ENCODE data around the gene HSPA1A. TPM values are rescaled to one million over a fixed set of nuclear protein-coding genes. Genes with fewer than 3 reads are reported as not detected.

Gene HSPA1A
- total and polyA plus RNA-seq, 9 of the 15 experiments (the other 6 are each of a cell fraction or from before 2014, with no cell fraction given): 2.2 to 273 (median 107) TPM

GRCh38 chr6:31862344-31863235 is 47.2 kb downstream of the HSPA1A start, which contains the start of gene NEU1 (continued):
- TF ChIP-seq ZNF449 (CRISPR knock-in tag; IDR thresholded peaks at IDR 0.05): no peak
- TF ChIP-seq ZNF143 (CRISPR knock-in tag; IDR thresholded peaks at IDR 0.05): no peak
- TF ChIP-seq CBX1 (IDR thresholded peaks at IDR 0.05; ENCODE audit: low read depth): no peak; the same call in 1 of the 2 replicates
- no peak for TF ChIP-seq ELK1 (CRISPR knock-in tag; IDR thresholded peaks at IDR 0.05)
- TF ChIP-seq CBX8 (IDR thresholded peaks at IDR 0.05; ENCODE audit: borderline replicate concordance, extremely low read depth, low read depth, low read length, poor library complexity, severe bottlenecking): no peak
- TF ChIP-seq NR1H2 (CRISPR knock-in tag; IDR thresholded peaks at IDR 0.05): 0 out of 2 replicates have a peak, but pooled peaks have one; percentile 79
- 0 out of 2 replicates have a peak, but pooled peaks have one; percentile 13 for TF ChIP-seq TSHZ1 (CRISPR knock-in tag; IDR thresholded peaks at IDR 0.05)
- peak; percentile 97 for TF ChIP-seq CXXC5 (CRISPR knock-in tag; IDR thresholded peaks at IDR 0.05)
- TF ChIP-seq ZNF23 (CRISPR knock-in tag; IDR thresholded peaks at IDR 0.05): peak; percentile 68; the same call in 1 of the 2 replicates
- TF ChIP-seq ZNF639 (CRISPR knock-in tag; conservative IDR thresholded peaks at IDR 0.05 in 1 of 2, IDR thresholded peaks at IDR 0.05 in 1 of 2): peak in 1 of 2 experiments; percentile 58; a peak in 1 of 4 replicates
- no peak for TF ChIP-seq MCM7 (IDR thresholded peaks at IDR 0.05)
- peak; percentile 99 for TF ChIP-seq FOSL1 (tag; conservative IDR thresholded peaks at IDR 0.05)
- no peak for TF ChIP-seq PTTG1 (tag; IDR thresholded peaks at IDR 0.05; ENCODE audit: low read depth)
- TF ChIP-seq NBN (IDR thresholded peaks at IDR 0.05; ENCODE audit: low read depth): no peak; the same call in 1 of the 2 replicates
- TF ChIP-seq MCM3 (IDR thresholded peaks at IDR 0.05): no peak
- peak; percentile 93 for TF ChIP-seq MAX (CRISPR knock-in tag; IDR thresholded peaks at IDR 0.05)
- TF ChIP-seq RAD21 (CRISPR knock-in tag; conservative IDR thresholded peaks at IDR 0.05 in 1 of 2, IDR thresholded peaks at IDR 0.05 in 1 of 2): peak; percentile 19 to 32; a peak in 1 of 4 replicates
- TF ChIP-seq HDAC1 (IDR thresholded peaks at IDR 0.05): peak; percentile 61 to 100; a peak in 3 of 4 replicates
